Ishikawa (cell line): Measurements from ENCODE around the gene HOXB4.

Experiments used
- CREB1 ChIP-seq: IDR thresholded peaks from 2 replicates; pipeline ENCODE4 v1.6.1; 2012; ENCODE audit warnings: low read depth
- EP300 ChIP-seq: IDR thresholded peaks from 2 replicates; pipeline ENCODE4 v1.6.1; 2012; ENCODE audit warnings: borderline replicate concordance
- MAX ChIP-seq: IDR thresholded peaks from 2 replicates; pipeline ENCODE4 v1.6.1; 2012
- NFIC ChIP-seq: IDR thresholded peaks from 2 replicates; pipeline ENCODE4 v1.6.1; 2012
- RAD21 ChIP-seq: IDR thresholded peaks from 2 replicates; pipeline ENCODE4 v1.6.1; 2012; ENCODE audit warnings: low read depth
- REST ChIP-seq: IDR thresholded peaks from 2 replicates; pipeline ENCODE4 v1.6.1; 2012; ENCODE audit warnings: low read depth, mild to moderate bottlenecking
- TAF1 ChIP-seq: IDR thresholded peaks from 2 replicates; pipeline ENCODE4 v1.6.1; 2012; ENCODE audit warnings: low read depth, mild to moderate bottlenecking
- TCF12 ChIP-seq: IDR thresholded peaks from 2 replicates; pipeline ENCODE4 v1.6.1; 2012; ENCODE audit warnings: low read depth
- YY1 ChIP-seq: IDR thresholded peaks from 2 replicates; pipeline ENCODE4 v1.6.1; 2012; ENCODE audit warnings: low read depth

GRCh38 chr17:48588528-48588927 lies 10.4 kb upstream of the HOXB4 start:
- TF ChIP-seq CREB1: no peak
- no peak for TF ChIP-seq EP300
- no peak for TF ChIP-seq TCF12
- TF ChIP-seq RAD21: no peak
- no peak for TF ChIP-seq YY1
- TF ChIP-seq TAF1: no peak
- TF ChIP-seq REST: no peak
- TF ChIP-seq NFIC: no peak
- TF ChIP-seq MAX: no peak
